A549 (cell line): ENCODE data around the gene PGA3.

ENCODE experiments used
- CHD2 ChIP-seq: fragments of 150-350 bp; IDR thresholded peaks from 2 replicates; pipeline ENCODE4 v1.6.1; 2014; ENCODE audit warnings: low read length; ENCODE audit not compliant: partially characterized antibody
- CTCF ChIP-seq: fragments of >200 bp; sonication (Bioruptor Twin); formaldehyde crosslinking; IDR thresholded peaks from 3 replicates; pipeline ENCODE4 v1.5.1; 2016
- EP300 ChIP-seq, 2 experiments: fragments of >200 bp; sonication (Bioruptor Twin); formaldehyde crosslinking; IDR thresholded peaks; 2 replicates in 1 of 2; 3 replicates in 1 of 2; pipeline ENCODE4 v1.6.1; 2016 to 2017
- POLR2A ChIP-seq: IDR thresholded peaks from 2 replicates; pipeline ENCODE4 v1.6.1; 2012; ENCODE audit warnings: mild to moderate bottlenecking, low read length

- TF ChIP-seq CTCF (no peak), POLR2A (no peak), CHD2 (no peak), EP300 (IDR thresholded peaks at IDR 0.05) (no peak)
Measured at GRCh38 chr11:61194981-61195695, 8.2 kb upstream of the PGA3 start.
